GM12878 (cell line): Measurements from ENCODE around the gene TTYH1. TPM values are rescaled to one million over a fixed set of nuclear protein-coding genes. Genes with fewer than 3 reads are reported as not detected.

ENCODE experiments used
- ATAC-seq: fragments of 200-7000 bp; cut with Tn5 transposase; 3 replicates; pipeline ENCODE4 v1.9.1; 2020; ENCODE audit warnings: mild to moderate bottlenecking, moderate library complexity
- BruUV-seq: library from RNA; stranded (reverse); fragments of 400-500 nt; replicated peaks from 2 replicates; lab custom pipeline; 2021; lab: Mats Ljungman, UMichigan
- CTCF ChIA-PET: fragments of 300-600 bp; sonication (Branson Sonifier 250); formaldehyde crosslinking; extraction: SDS; loops from one replicate; lab custom pipeline; 2021; ENCODE audit warnings: inconsistent platforms; lab: Yijun Ruan, JAX
- POLR2A ChIA-PET: fragments of 350-600 bp; formaldehyde crosslinking; extraction: SDS; loops from one replicate; lab custom pipeline; 2021; ENCODE audit warnings: inconsistent platforms; lab: Charles Lee
- RAD21 ChIA-PET: fragments of 300-600 bp; sonication (Branson Sonifier 250); formaldehyde crosslinking; loops from one replicate; lab custom pipeline; 2023; ENCODE audit warnings: antibody characterized with exemption; ENCODE audit not compliant: unreplicated experiment; lab: Charles Lee
- SMC1A ChIA-PET: fragments of 300-600 bp; sonication (Branson Sonifier 250); formaldehyde crosslinking; loops from one replicate; lab custom pipeline; 2023; ENCODE audit not compliant: unreplicated experiment, uncharacterized antibody; lab: Charles Lee
- DNase-seq: peaks from one replicate; pipeline ENCODE4 v3.0.0-alpha.2; 2011; ENCODE audit warnings: low read depth, low spot score
- FAIRE-seq: peaks from 3 replicates; lab custom pipeline; 2011; peaks lifted over from hg19 to GRCh38; lab: Jason Lieb, UNC
- H2AFZ ChIP-seq: 2 replicates; pipeline ENCODE4 v1.6.0; 2011; ENCODE audit warnings: low read depth, low read length, control low read depth; ENCODE audit not compliant: control insufficient read depth
- H3K27ac ChIP-seq: 2 replicates; pipeline ENCODE4 v1.5.1; 2011; ENCODE audit warnings: control low read depth; ENCODE audit not compliant: control insufficient read depth, insufficient read depth
- H3K27me3 ChIP-seq, 2 experiments: replicated peaks in 1 of 2; 2 replicates each; pipeline versions ENCODE4 v1.6.0 to v1.6.1; 2011; ENCODE audit warnings: low read length in 1 of 2; ENCODE audit not compliant: control insufficient read depth in 2 of 2, insufficient read depth in 2 of 2
- H3K36me3 ChIP-seq, 2 experiments: 2 replicates each; pipeline ENCODE4 v1.5.1; 2011; ENCODE audit warnings: low read length in 1 of 2; ENCODE audit not compliant: control insufficient read depth in 2 of 2, insufficient read depth in 2 of 2
- H3K4me1 ChIP-seq: 2 replicates; pipeline ENCODE4 v1.6.1; 2011; ENCODE audit warnings: mild to moderate bottlenecking, low read length, moderate library complexity, mixed read lengths; ENCODE audit not compliant: control insufficient read depth, insufficient read depth
- H3K4me2 ChIP-seq: 2 replicates; pipeline ENCODE4 v1.6.0; 2011; ENCODE audit warnings: control low read depth; ENCODE audit not compliant: control insufficient read depth, insufficient read depth
- H3K4me3 ChIP-seq: fragments of 200-600 bp; sonication (generic); 2 replicates; pipeline ENCODE4 v1.5.1; 2016
- H3K79me2 ChIP-seq: 2 replicates; pipeline ENCODE4 v1.6.0; 2011; ENCODE audit warnings: low read length; ENCODE audit not compliant: control insufficient read depth, insufficient read depth
- H3K9ac ChIP-seq: 2 replicates; pipeline ENCODE4 v1.8.0; 2011; ENCODE audit warnings: low read length, control low read depth, mixed read lengths; ENCODE audit not compliant: control insufficient read depth, insufficient read depth
- H3K9me3 ChIP-seq: replicated peaks from 3 replicates; pipeline ENCODE4 v1.5.1; 2011; ENCODE audit warnings: mild to moderate bottlenecking, low read length; ENCODE audit not compliant: control insufficient read depth, insufficient read depth
- H4K20me1 ChIP-seq: 2 replicates; pipeline ENCODE4 v1.6.0; 2011; ENCODE audit not compliant: control insufficient read depth, insufficient read depth
- BCL11A ChIP-seq: IDR thresholded peaks from 2 replicates; pipeline ENCODE4 v1.6.1; 2011; ENCODE audit warnings: low read depth, low read length
- CREM ChIP-seq: IDR thresholded peaks from 2 replicates; pipeline ENCODE4 v1.6.1; 2014; ENCODE audit warnings: antibody characterized with exemption, low read depth
- DPF2 ChIP-seq: fragments of 450-650 bp; IDR thresholded peaks from 2 replicates; pipeline ENCODE4 v1.6.1; 2017; ENCODE audit warnings: mild to moderate bottlenecking
- HDAC2 ChIP-seq: fragments of 200-600 bp; sonication (generic); IDR thresholded peaks from 2 replicates; pipeline ENCODE4 v1.6.1; 2017
- KLF5 ChIP-seq: fragments of 450-650 bp; IDR thresholded peaks from 2 replicates; pipeline ENCODE4 v1.6.1; 2014; ENCODE audit warnings: mild to moderate bottlenecking; ENCODE audit not compliant: partially characterized antibody
- MEF2A ChIP-seq: IDR thresholded peaks from 2 replicates; pipeline ENCODE4 v1.6.1; 2011; ENCODE audit warnings: low read depth, mild to moderate bottlenecking, low read length, moderate library complexity; ENCODE audit not compliant: insufficient read depth
- NFIC ChIP-seq: IDR thresholded peaks from 2 replicates; pipeline ENCODE4 v1.6.1; 2012; ENCODE audit warnings: low read depth, mild to moderate bottlenecking, inconsistent platforms, low read length, moderate library complexity
- RAD51 ChIP-seq: fragments of 450-650 bp; IDR thresholded peaks from 2 replicates; pipeline ENCODE4 v1.6.1; 2016; ENCODE audit warnings: moderate library complexity, mild to moderate bottlenecking, inconsistent platforms
- SKIL ChIP-seq: fragments of 450-650 bp; IDR thresholded peaks from 2 replicates; pipeline ENCODE4 v1.6.1; 2017; ENCODE audit warnings: mild to moderate bottlenecking, low read depth, inconsistent platforms; ENCODE audit not compliant: poor library complexity, severe bottlenecking
- SUZ12 ChIP-seq: fragments of 200-600 bp; sonication (generic); IDR thresholded peaks from one replicate; pipeline ENCODE4 v1.6.1; 2018; ENCODE audit warnings: antibody characterized with exemption, mild to moderate bottlenecking; ENCODE audit not compliant: unreplicated experiment
- YY1 ChIP-seq: IDR thresholded peaks from 2 replicates; pipeline ENCODE4 v1.6.1; 2011; ENCODE audit warnings: low read depth, mild to moderate bottlenecking, low read length
- ZBTB33 ChIP-seq: fragments of 450-650 bp; IDR thresholded peaks from 2 replicates; pipeline ENCODE4 v1.6.1; 2017; ENCODE audit warnings: mild to moderate bottlenecking
- ZNF207 ChIP-seq: fragments of 450-650 bp; IDR thresholded peaks from 2 replicates; pipeline ENCODE4 v1.6.1; 2014; ENCODE audit warnings: antibody characterized with exemption, mild to moderate bottlenecking, borderline replicate concordance
- ZSCAN29 ChIP-seq: fragments of 450-650 bp; IDR thresholded peaks from 2 replicates; pipeline ENCODE4 v1.6.1; 2017; ENCODE audit warnings: mild to moderate bottlenecking, moderate library complexity
- WGBS: methylation state at CpG from one replicate; pipeline ENCODE4 v1.1.6; 2016; ENCODE audit warnings: low lambda C conversion rate; ENCODE audit not compliant: insufficient replicate concordance, insufficient coverage; ENCODE audit errors: missing lambda C conversion rate; 5-methylcytosine and 5-hydroxymethylcytosine counted together
- in situ Hi-C: fragments of 300-500 bp; cut with MboI; formaldehyde crosslinking; loops from 9 replicates; pipeline ENCODE4 v1.14.3; 2018; ENCODE audit warnings: mixed read lengths
- intact Hi-C: fragments of 100-400 bp; cut with micrococcal nuclease; formaldehyde crosslinking; loops from one replicate; pipeline ENCODE4 v1.14.2; 2022; ENCODE audit not compliant: unreplicated experiment
- polyA plus RNA-seq, 11 experiments: library from polyadenylated mRNA; depleted of rRNA in 4 of 11; unstranded in 6 of 11; stranded (reverse) in 5 of 11; fragments of >200 nt; fragmentation: Nextera tagmentation in 4 of 11; fragmentation: Illumina TruSeq in 1 of 11; extraction: Ambion mirVana in 4 of 11; extraction: Trizol in 1 of 11; gene quantifications; 1 replicate in 1 of 11; 2 replicates in 10 of 11; pipeline versions ENCODE4 v1.2.1 to v1.2.3, GENCODE V29; 2011 to 2016; ENCODE audit warnings: inconsistent platforms in 2 of 11, missing spikeins in 2 of 11, low read depth in 1 of 11
- total RNA-seq, 4 experiments: library from RNA; depleted of rRNA in 3 of 4; stranded (reverse); fragments of >200 nt in 3 of 4; fragmentation: Illumina TruSeq in 1 of 4; extraction: Trizol in 1 of 4; gene quantifications; 2 replicates each; pipeline versions ENCODE4 v1.2.1 to v1.2.3, GENCODE V29; 2013 to 2021
- TF ChIP-seq, protein P1 (sequence below): IDR thresholded peaks from 2 replicates; pipeline ENCODE4 v1.6.1; 2012; ENCODE audit warnings: low read depth, low read length, improper control_type of control experiment
- TF ChIP-seq, protein P2 (sequence below): fragments of 150-350 bp; IDR thresholded peaks from 2 replicates; pipeline ENCODE4 v1.6.1; 2014; ENCODE audit warnings: mild to moderate bottlenecking, low read depth, low read length

Gene TTYH1
- total and polyA plus RNA-seq, 10 of the 15 experiments (the other 5 are each of a cell fraction or from before 2014, with no cell fraction given), result 0.01 to 0.36 (median 0.09) TPM; not detected in 3

- CTCF ChIA-PET, result no interaction called here
- RAD21 ChIA-PET, result no interaction called here
- Histone ChIP-seq H2AFZ (no peak overlapping the region), H3K9me3 (no peaks in the 10 kb centered on the region; the same call in 2 of the 3 replicates), H3K79me2 (no peaks in the 10 kb centered on the region), H3K36me3 (no peaks in the 10 kb centered on the region), H3K27me3 (no peaks in the 10 kb centered on the region), H3K4me2 (no peak overlapping the region), H3K9ac (no peak overlapping the region), H4K20me1 (no peaks in the 10 kb centered on the region), H3K4me3 (no peak overlapping the region), H3K4me1 (no peaks in the 10 kb centered on the region), H3K27ac (no peak overlapping the region)
- in situ Hi-C loops, result no loop called here
- BruUV-seq, result no TSS peak
- POLR2A ChIA-PET, result interaction anchor here (0.6 kb wide), 1 partner anchor 184 kb away, joined by 3 read pairs; no protein-coding TSS in a partner anchor
- SMC1A ChIA-PET, result no interaction called here
- FAIRE-seq, result no peak
- no peak for ATAC-seq
- WGBS, result 42% methylated on average over 2 of the region's 2 CpGs
- no peak for DNase-seq
- intact Hi-C loops, result no loop called here
- TF ChIP-seq MEF2A, result no peak
- TF ChIP-seq KLF5, result no peak
- no peak for TF ChIP-seq ZBTB33
- TF ChIP-seq YY1, result no peak
- no peak for TF ChIP-seq RAD51
- TF ChIP-seq, protein P1, sequence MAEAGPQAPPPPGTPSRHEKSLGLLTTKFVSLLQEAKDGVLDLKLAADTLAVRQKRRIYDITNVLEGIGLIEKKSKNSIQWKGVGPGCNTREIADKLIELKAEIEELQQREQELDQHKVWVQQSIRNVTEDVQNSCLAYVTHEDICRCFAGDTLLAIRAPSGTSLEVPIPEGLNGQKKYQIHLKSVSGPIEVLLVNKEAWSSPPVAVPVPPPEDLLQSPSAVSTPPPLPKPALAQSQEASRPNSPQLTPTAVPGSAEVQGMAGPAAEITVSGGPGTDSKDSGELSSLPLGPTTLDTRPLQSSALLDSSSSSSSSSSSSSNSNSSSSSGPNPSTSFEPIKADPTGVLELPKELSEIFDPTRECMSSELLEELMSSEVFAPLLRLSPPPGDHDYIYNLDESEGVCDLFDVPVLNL, result no peak
- TF ChIP-seq DPF2, result no peak
- TF ChIP-seq HDAC2, result no peak
- TF ChIP-seq CREM, result no peak
- no peak for TF ChIP-seq ZSCAN29
- no peak for TF ChIP-seq SUZ12
- TF ChIP-seq, protein P2, sequence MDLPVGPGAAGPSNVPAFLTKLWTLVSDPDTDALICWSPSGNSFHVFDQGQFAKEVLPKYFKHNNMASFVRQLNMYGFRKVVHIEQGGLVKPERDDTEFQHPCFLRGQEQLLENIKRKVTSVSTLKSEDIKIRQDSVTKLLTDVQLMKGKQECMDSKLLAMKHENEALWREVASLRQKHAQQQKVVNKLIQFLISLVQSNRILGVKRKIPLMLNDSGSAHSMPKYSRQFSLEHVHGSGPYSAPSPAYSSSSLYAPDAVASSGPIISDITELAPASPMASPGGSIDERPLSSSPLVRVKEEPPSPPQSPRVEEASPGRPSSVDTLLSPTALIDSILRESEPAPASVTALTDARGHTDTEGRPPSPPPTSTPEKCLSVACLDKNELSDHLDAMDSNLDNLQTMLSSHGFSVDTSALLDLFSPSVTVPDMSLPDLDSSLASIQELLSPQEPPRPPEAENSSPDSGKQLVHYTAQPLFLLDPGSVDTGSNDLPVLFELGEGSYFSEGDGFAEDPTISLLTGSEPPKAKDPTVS, result no peak
- no peak for TF ChIP-seq ZNF207
- TF ChIP-seq BCL11A, result no peak
- TF ChIP-seq NFIC, result no peak
- no peak for TF ChIP-seq SKIL
These were observed 16.1 kb upstream of the TTYH1 start for GRCh38 chr19:54399189-54399588.
